Measurements from ENCODE around the gene ADRB2. TPM values are rescaled to one million over a fixed set of nuclear protein-coding genes. Genes with fewer than 3 reads are reported as not detected.

ADRB2 gene
- total RNA-seq, 1 donor from 2014 or later = 0.36 TPM

GRCh38 chr5:148850836-148851235 lies 24.4 kb downstream of the ADRB2 start:
- Mint-ChIP-seq H3K4me1 (ENCODE audit: unreplicated experiment) (peaks cover 16% of the 10 kb centered on the region), H3K4me3 (ENCODE audit: unreplicated experiment) (no peak overlapping the region), H3K9me3 (ENCODE audit: unreplicated experiment) (no peaks in the 10 kb centered on the region), H3K36me3 (ENCODE audit: low read depth, unreplicated experiment) (no peaks in the 10 kb centered on the region), H3K27ac (ENCODE audit: unreplicated experiment) (no peak overlapping the region), H3K27me3 (ENCODE audit: unreplicated experiment) (no peaks in the 10 kb centered on the region)
- no peak for TF ChIP-seq CTCF (IDR thresholded peaks at IDR 0.05; ENCODE audit: unreplicated experiment)
- DNase-seq (ENCODE audit: low spot score) = no peak

GRCh38 chr5:148853868-148854267 lies 27.5 kb downstream of the ADRB2 start:
- H3K4me1 Mint-ChIP-seq (ENCODE audit: unreplicated experiment) = peaks cover 13% of the 10 kb centered on the region
- no peaks in the 10 kb centered on the region for H3K36me3 Mint-ChIP-seq (ENCODE audit: low read depth, unreplicated experiment)
- DNase-seq (ENCODE audit: low spot score) = no peak
- no peak overlapping the region for H3K27ac Mint-ChIP-seq (ENCODE audit: unreplicated experiment)
- H3K4me3 Mint-ChIP-seq (ENCODE audit: unreplicated experiment) = no peak overlapping the region
- no peaks in the 10 kb centered on the region for H3K9me3 Mint-ChIP-seq (ENCODE audit: unreplicated experiment)
- H3K27me3 Mint-ChIP-seq (ENCODE audit: unreplicated experiment) = no peaks in the 10 kb centered on the region
- no peak for TF ChIP-seq CTCF (IDR thresholded peaks at IDR 0.05; ENCODE audit: unreplicated experiment)

- Mint-ChIP-seq H3K27ac (ENCODE audit: unreplicated experiment) (no peak overlapping the region), H3K36me3 (ENCODE audit: low read depth, unreplicated experiment) (no peaks in the 10 kb centered on the region), H3K4me3 (ENCODE audit: unreplicated experiment) (no peak overlapping the region), H3K4me1 (ENCODE audit: unreplicated experiment) (peaks cover 16% of the 10 kb centered on the region), H3K27me3 (ENCODE audit: unreplicated experiment) (no peaks in the 10 kb centered on the region), H3K9me3 (ENCODE audit: unreplicated experiment) (no peaks in the 10 kb centered on the region)
- DNase-seq (ENCODE audit: low spot score) = no peak
- TF ChIP-seq CTCF (IDR thresholded peaks at IDR 0.05; ENCODE audit: unreplicated experiment) = no peak
Observed at GRCh38 chr5:148855249-148856008, 29.0 kb downstream of the ADRB2 start.

- H3K4me1 Mint-ChIP-seq (ENCODE audit: unreplicated experiment) = peaks cover 16% of the 10 kb centered on the region
Observed at GRCh38 chr5:148856009-148856367, 29.6 kb downstream of the ADRB2 start.

More at GRCh38 chr5:148856009-148856367, 29.6 kb downstream of the ADRB2 start:
- DNase-seq (ENCODE audit: low spot score) = no peak
- Mint-ChIP-seq H3K27ac (ENCODE audit: unreplicated experiment) (no peak overlapping the region), H3K36me3 (ENCODE audit: low read depth, unreplicated experiment) (no peaks in the 10 kb centered on the region), H3K27me3 (ENCODE audit: unreplicated experiment) (no peaks in the 10 kb centered on the region), H3K4me3 (ENCODE audit: unreplicated experiment) (no peak overlapping the region), H3K9me3 (ENCODE audit: unreplicated experiment) (no peaks in the 10 kb centered on the region)
- no peak for TF ChIP-seq CTCF (IDR thresholded peaks at IDR 0.05; ENCODE audit: unreplicated experiment)
